GM03348 (cell line): ENCODE results near the gene CYP19A1.
A peak's percentile ranks its signal among the peaks of the same experiment; 100 is the strongest.

ENCODE experiments used
- DNase-seq: peaks from one replicate; pipeline ENCODE4 v3.0.0; 2012; ENCODE audit warnings: low spot score

The CYP19A1 gene

DNA sequence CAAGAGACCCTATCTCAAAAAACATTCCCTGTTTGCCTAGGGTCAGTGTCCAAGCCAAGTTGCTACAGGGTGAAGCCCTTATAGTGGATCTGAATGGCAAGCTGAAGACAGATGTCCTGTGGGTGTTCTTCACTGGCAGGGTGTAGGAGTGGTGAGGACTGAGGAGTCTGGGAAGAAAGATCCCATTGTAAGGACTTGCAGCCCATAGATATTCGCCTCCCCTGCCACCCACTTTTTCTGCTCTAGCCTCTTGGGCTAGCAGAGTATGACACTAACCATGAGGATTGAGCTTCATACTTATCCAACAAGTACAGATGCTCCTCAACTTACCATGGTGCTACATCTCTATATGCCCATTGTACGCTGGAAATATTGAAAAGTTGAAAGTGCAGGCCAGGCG, 13.2 kb downstream of the CYP19A1 start:
- DNase-seq = no peak

DNA sequence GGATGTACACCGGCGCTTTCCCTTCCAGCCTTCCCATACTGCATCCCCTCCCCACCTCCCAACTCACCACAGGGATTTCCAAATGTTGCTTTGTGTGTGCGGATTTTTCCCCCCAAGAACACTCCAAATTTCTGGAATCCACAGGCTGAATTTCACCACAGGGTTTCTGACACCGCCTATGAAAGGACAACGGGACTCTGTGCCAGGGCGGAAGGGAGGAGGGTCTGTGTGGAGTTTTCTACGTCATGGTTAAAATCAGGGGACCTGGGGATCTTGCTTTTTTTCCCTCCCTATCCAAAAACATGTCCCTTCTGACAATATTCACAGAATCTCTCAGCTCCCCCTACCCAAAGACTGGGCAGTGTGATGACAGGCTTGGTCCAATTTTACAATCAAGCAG, 14.6 kb downstream of the CYP19A1 start:
- no peak for DNase-seq

DNA sequence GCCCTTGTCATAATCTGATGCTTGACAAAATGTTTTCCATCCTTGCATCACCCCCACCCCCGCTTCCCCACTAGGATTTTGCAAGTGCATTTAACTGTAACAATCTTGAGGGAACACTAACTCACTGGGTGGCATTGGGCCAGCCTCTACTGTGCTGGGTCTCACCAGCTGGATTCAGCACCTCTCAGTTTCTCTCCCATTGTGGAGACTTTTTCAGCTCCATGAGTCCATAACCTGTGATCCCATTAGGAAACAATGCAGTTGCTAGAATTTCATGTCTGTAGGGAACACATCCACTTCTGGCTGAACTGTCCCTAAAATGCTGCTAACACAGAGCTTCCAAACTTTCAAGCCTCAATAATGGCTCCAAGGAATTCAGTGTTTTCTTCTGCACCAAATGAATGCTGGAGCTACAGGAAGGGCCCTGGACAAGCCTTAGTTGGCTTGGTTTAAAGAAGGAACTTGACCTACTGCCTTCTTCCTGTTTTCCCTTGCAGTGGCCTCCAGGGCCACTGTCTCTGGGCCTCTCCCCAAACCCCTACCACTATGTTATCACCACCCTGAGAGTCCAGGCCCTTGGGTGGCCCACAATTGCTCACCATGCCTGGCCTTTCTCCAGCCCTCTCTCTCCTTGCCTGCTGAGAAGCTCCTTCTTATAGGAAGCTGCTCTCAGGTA, 15.6 kb downstream of the CYP19A1 start:
- peak; percentile 20 for DNase-seq

DNA sequence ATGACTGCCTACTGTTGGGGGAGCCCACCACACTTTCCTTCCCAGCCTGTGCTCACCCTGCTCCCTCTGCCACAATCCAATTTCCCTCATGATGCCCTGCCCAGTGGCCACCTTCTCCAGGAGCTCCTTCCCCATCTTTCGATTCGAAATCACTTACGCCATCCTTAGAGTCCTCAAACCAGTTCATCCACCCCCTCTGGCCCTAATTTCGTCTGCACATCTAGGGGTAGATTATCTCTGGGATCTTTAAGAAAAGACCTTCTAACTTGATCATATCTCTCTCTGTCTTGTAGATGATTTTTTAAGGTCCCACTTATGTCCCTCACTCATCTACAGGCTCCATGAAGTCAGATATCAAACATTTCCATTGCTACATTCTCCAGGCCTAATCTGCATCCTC, 17.1 kb downstream of the CYP19A1 start:
- DNase-seq = no peak

DNA sequence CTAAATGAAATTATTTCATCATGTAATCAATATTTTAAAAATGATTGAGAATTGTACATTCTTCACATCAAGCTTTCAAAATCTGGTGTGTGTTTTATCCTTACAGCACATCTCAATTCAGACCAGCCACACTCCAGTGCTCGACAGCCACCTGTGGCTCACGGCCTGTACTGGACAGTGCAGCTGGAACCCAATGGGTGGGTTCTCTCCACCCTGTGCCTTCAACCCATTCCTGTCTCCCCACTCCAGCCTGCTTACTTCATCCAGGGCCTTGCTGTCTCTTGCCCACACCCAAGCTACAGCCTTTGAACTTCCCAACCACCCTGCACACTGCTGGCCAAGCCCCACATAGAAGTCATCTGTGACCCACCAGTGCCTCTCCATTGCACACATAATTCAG, 17.6 kb downstream of the CYP19A1 start:
- no peak for DNase-seq

DNA sequence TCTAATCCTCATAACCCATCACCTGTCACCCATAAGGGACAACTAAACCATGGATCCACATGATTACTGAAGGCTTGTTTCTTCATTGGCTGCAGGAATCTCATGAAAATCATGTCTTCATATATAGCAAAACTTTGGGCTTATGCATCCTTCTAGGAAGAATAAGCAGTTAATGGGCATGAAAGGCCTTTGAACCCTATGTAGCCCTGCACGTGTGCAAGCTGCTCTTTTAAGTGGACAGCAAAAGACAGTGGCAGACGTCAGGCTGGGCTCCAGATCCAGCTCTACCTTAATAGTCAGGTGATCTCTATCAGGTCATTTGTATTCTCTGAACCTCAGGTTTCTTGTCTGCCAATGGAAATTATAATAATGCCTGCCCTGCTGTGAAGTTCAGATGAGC, 18.9 kb downstream of the CYP19A1 start:
- DNase-seq = no peak

DNA sequence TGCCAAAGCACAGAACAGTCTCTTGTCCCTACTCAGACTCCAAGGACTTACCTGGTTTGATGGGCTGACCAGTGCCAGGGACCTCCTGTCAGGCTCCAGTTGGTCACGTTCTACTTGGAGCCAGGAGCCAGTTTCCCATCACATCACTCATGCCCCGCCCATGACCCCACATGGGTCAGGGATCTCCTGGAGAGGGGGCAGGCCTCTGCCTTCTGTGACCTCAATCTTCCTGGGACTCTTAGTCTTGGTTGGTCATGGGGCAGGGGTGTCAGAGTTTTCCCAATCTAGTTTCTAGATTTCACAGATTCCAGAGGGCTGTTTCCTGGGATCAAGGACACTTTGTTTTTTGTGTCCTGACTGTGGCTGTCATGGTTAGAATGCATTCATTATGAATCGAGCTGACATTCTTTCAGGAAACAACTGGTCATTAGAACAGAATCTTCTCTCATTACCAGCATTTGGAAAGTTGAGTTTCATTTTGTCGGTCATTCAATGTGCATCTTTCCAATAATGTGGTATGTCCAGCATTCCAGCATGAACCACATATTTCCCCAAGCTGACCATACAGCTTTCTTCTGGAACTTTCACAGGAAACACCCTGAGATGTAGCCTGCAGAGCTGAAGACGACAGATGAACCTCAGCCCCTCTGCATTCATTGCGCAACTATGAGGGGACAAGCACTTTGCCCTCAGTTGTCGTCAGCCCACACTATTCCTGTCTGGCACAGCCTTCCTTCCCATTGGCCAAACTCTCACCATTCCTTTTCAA, 19.8 kb downstream of the CYP19A1 start:
- DNase-seq = peak; percentile 52

DNA sequence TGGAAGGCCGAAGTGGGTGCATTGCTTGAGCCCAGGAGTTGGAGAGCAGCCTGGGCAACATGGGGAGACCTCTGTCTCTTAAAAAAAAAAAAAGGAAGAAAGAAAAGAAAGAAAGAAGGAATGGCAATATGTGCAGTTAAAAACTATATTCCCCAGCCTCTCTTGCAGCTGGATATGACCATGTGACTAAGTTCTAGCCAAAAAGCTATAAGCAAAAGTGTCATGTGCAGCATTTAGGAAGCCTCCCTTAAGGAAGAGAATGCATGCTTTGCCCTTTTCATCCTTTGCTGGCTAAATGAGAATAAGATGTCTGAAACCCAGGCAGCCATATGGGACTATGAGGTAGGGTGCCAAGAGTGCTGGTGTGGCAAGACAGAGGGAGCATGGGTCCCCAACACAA, 21.8 kb downstream of the CYP19A1 start:
- DNase-seq = no peak

DNA sequence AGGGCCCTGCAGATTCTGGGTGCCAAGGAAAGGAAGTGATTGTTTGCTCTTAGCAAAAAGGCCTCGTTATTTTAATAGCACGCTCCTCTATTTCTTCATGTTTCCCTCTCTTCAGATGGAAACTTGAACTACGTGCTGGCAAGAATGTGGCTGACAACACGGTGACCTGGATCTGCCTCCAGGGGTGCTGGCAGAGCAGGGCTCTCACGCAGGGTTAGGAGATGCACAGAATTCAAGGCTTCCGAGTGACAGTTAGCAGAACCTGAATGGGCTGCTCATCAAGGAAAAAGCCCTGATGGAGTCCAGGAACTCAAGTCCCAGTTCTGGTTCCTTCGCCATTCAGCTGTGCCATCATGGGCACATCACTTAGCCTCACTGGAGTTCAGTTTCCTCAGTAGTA, 22.7 kb downstream of the CYP19A1 start:
- no peak for DNase-seq

DNA sequence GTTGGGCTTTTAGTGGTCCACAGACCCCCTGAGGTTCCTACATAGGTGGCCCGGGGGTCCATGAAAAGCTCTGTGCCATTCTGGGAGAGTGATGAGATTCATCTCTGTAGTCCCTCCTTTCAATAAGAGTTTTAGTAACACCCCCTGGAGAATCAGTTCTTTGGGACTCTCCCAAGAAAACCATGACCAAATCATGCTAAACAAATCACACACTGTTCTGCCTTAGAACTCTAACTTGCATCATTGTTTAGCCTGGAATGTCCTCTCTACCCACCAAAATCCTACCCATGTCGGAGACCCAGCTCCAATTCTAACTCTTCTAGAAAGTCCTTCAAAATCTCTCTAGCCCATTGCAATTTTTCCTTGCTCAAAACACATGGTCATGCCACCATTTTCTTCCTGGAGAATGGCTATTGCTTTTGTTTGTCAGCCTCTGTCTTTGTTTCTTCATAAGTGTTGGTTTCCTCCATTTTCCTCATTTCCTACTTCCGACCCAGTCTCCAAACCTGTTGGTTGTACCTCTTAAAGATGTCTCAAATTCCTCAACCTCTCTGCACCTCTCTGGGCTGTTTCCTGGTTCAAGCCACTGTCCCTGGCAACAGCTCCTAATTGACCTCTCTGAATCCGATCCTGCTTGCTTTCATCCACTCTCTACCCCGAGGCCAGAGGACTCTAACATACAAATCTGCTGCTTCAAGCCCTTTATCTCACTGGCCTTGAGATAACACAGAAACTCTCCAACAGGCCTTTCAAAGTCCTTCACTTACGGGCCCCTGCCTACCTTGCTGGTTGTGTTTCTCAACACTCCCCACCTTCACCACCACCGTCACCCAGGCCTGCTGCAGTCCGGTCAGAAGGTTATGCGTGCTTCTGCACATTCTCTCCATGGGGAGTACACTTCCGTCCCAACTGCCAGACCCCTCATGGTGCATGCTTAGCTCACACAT, 23.7 kb downstream of the CYP19A1 start:
- DNase-seq = no peak

DNA sequence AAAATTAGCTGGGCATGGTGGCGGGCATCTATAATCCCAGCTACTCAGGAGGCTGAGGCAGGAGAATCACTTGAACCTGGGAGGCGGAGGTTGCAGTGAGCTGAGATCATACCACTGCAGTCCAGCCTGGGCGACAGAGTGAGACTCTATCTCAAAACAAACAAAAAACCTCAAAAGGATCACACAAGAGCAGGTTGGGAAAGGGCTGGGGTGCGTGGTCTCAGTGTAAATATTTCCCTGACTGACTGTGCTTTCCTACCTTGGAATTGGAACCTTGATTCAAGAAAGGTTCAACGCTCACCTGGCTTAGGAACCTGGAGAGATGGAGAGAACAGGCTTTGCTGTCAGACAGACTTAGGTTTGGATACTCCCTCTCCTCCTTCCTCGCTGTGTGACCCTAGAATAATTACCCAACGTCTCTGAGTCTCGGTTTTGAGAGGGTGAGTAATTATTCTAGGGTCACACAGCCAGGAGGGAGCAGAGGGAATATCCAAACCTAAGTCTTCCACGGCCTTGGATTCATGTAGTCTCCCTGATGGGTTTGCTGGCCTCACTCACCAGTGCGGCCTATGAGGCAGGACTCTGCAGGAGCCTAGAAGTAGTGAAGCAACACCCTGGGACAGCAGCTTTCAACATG, 24.6 kb downstream of the CYP19A1 start:
- no peak for DNase-seq

DNA sequence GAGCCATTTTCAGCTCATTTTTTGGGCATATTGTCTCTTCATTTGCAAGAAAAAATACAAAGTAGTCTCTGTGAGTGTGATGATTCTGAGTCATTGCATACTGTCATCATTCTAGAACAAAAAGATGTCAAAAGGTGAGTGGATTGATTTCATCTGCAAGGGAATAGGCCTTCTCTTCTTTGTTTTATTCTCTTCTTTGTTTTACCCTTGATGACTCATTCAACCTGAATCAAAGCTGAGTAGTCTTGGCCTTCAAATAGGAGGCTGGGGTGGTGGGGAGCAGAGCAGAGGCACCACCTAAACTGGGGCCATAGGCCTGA, 25.4 kb downstream of the CYP19A1 start:
- no peak for DNase-seq

DNA sequence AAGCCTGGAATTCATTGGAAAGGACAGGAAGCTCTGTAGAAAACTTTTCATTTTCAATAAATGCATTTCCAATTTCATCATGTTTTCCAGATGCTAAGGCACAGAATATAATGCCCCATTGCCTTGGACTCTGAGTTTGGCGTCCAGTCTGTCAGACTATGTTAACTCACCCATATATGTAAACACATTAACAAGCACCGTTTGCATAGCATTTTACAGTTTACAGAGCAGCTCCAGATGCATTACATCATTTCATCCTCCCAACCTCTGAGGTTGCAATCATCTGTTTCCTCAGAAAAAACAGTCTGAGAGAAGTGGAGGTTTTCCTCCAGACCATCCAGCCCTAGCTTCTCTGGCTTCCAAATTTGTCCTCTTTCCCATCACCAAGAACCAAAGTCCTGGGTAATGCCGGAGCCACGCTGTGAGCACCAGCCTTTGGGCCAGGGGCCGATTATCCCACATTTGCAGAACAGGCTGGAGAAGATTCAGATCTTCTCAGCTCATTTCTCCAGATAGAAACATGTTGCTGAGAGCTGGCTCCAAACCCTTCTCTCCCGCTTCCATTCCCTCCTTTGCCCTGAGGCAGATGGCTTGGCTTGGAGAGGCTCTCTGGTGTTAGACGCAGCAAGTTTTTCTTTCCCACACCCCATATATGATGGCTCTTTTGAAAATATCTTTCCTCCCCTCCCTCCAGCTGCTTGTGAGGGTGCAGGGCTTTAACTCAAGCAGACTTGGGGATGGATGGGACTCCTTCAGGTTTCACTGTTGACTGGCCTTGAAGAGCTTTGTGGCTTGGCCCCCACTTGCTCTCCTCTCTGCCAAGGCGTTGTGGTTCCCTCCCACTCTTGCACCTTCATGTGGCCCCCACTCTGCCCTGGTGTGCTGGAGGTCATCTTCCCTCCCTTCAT, 26.0 kb downstream of the CYP19A1 start:
- DNase-seq = no peak

DNA sequence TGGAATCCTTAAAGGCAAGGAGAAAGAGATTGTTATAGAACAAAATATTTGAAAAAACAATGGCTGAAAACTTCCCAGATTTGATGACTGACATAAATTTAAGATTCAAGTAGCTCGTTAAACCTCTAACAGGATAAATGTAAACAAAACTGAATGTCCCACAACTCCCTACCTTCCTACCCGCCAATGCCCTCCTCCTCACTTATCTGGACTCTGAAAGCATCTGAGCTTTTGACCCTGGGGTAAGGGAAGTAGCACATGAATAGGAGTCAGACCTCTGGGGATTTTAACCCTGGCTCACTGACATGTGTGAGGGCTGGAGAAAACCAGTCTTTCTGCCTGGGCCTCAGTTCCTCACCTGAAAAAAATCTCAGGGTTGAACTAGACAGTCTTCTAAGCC, 26.9 kb downstream of the CYP19A1 start:
- no peak for DNase-seq

DNA sequence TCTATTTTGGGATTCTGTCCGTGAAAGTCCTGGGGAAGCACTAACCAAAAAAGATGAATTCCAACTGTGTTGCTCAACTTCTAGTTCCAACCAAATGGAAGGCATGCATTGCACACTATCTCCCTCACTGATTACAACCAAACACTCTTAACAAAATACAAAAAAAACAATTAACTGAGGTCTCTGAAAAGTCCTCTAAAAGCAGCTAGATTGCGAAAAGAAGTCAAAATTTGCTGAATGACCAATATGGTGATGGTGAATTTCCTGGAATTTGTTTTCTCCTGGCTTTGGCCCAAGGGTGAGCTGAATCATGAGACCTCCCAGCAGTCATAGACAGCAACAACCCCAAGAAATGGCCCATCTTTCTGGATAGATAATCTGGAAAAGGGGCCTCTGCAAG, 28.3 kb downstream of the CYP19A1 start:
- DNase-seq = peak; percentile 39

DNA sequence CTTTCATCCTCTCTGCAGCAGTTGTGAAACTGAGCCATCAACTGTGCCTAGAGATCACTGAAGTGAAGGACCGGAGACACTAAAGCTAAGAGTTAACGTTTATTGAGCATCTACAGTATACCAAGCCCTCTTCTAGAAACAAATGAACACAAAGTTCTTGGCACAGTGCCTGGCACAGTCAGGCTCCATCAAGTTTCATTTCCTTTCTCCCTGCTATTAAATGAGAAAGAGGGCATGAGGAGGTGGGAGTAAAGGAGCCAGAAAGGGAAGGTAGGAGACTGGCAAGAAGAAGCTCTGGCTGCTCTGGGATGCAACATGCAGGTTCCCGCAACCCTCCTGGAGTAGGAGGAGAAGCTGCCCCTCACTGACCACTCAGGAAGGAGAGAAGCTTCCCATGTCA, 30.6 kb downstream of the CYP19A1 start:
- DNase-seq = no peak

DNA sequence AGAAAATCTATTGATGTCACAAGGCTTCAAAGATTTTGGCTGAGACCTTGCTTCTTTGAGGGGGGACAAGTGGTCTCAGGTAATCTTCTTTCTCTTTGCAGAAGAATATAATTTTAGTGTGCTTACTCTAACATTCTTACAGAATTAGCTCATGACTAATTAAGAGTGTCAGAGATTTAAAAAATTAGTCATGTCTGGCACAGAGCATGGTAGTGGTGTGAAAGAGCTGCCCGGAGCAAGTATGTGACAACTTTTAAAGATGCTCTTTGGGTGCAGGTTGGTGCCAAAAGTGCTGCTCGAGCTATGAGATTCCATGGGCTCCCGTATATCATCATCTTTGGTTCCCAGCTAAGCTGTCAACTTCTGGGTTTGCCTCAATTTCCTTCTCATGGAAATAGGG, 31.1 kb downstream of the CYP19A1 start:
- no peak for DNase-seq

DNA sequence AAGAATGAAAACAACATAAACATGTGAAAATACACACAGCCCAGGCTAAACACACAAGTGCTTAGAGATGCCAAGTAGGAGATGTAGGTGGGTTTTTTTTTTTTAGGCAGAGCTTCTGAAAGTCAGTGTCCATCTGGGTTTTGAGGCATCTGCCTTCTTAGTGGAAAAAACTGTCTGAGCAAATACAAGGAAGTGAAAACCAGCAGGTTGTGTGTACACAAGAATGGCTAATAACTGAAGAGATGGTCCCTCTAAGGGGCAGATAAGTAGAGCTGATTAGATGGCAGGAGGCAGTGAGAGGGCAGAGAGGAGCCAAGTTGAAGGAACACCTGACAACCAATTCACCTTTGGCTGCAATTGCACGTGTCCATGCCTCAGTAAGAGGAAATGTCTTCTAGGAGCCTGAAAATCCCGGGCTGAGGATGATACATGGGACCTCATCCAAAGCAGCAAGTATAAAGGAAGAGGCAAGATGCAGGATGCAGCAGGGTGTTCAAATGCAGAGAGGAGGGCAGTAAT, 34.9 kb downstream of the CYP19A1 start:
- no peak for DNase-seq

DNA sequence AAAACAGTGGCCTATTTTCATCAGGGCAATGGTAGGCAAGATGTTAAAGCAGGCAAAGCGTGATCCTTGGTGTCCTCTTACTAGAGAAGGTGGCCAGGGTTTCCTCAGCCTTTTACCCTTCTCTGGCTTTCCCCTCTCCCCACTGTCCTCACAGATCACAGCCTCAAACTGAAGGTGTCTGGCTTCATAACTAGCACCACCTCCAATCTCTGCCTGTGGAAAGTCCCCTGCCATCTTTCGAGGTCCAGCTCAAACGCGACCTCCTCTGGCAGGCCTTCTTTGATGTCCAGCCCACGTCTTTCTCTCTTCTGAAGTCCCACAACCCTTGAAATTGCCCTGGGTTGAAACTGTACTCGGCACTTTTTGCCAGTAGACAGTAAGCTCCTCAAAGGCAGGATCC, 35.9 kb downstream of the CYP19A1 start:
- DNase-seq = no peak

DNA sequence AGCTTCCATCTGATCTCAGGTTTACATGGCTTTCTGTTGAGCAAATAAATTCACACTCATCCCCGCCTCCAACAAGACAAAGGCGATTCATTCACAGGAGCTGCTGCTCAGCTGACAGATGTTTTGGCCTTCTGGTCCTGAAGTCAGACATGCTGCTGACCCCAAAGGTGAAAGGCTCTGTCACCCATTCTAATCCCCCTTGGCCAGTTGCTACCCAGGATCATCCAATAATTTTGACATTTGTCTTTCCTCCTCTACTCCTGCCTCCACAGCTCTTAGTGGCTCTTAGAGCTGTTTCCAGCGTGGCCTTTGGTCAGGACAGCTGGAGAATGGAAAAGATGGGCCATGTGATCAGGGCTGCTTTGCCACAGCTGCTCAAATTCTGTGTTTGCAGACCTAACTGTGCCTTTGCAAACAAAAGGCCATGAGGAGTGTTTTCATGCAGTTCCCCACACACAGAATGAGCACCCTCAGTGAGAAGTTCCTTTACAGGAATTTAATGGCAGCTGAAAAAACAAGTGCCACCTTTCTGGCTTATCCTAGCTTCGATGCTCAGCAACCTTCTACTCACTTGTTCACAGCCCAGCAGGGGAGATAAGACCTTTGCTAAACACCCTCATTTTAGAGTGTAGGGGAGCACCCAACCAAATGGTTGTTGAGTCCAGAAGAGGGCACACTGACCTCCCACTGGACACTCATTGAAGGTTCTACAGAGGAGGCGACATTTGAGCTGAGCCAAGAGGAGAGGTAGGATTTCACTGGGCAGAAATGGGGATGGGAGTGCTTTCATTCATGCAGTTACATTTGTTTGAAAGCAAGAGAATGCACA, 39.0 kb downstream of the CYP19A1 start:
- no peak for DNase-seq
